NCI-H524 (cell line): Measurements from ENCODE around the gene ARHGAP24.
"Not testable (repeated sequence)": the region's sequence is repeated elsewhere in the genome, so short reads cannot be mapped to it uniquely, and the experiment has no call there.

Experiments used
- DNase-seq, 2 experiments: peaks; one replicate each; lab custom pipeline; 2025; lab: John Stamatoyannopoulos, UW

ARHGAP24 gene

DNA sequence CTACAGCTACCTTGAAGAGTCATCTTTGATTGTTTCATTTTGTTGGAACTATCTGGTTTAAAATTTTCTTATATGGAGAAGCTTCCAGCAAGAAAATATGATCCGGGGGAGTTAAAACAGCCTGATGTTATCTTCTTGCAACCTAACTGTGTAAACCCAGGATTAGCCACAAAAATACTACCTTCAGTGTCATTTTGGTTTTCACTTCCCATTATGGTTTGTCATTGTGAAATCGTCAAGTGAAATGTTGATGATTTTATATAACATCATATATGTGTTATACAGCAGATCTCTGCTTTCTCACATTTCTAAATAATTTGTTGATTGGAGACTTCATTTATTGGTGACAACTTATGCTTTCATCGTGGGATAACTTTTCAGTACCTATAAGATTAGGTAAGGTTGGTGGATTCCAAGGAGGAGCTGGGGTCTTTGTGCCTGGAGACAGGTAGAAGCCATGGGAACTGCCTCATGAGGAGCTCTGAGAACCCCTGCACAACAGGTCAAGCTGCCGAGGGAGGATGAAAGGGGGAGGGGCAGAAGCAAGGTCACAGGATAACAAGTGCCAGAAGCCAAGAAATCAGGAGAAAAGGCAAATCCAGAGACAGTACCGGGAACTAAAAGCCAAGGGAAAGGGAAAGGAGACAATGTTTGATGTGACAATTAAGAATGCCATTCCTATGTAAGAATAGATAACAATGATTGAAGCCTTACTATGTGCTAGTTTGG lies 7.2 kb downstream of the ARHGAP24 start:
- DNase-seq = no peak

DNA sequence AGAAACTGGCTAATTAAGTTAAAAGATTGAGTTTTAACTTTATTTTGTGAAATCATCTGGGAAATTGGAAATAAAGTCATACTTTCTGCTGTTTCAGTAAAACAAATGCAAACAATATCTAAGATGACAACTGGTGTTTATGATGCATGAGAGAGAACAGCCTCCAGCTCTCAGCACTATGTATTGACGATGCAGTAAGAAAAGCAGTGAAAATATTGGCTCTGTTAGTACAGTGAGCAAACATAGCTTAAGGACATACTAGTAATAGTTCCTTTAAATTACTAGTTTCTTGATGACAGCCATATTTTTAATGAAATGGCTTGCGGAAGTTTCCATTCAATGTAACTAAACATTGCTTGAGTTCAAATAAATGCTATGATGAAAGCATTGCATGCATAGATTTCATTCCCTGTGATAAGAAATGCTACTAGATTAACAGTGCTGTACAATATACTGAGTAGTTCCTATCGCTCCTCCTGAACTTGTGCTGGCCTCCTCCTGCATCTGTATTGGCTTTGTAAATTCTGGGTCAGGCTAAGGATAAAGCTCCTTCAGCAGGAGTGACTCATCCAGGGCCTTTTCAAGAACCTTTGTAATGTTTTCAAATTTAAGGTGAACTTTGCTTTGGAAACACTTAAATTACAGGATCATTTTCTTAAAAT lies 11.6 kb downstream of the ARHGAP24 start:
- DNase-seq = no peak

DNA sequence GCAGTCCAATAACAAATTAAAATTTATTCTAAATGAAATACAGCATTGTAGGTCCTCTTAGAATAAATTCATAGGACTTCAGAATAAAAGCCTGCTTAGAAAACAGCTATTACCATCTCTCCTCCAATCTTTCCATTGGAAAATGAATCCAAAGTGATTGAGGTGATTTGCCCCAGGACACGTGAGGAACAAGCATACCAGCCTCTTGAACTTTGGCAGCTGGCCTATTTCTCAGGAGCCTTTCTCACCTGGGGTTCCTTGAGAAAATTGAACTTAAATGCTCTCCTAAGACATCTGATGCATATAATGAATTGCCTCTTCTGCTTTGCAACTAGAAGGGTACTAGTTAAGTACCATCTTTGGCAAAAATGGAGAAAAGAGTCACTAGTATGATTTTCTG lies 13.5 kb downstream of the ARHGAP24 start:
- peak in 1 of 2 experiments; percentile 1 for DNase-seq

DNA sequence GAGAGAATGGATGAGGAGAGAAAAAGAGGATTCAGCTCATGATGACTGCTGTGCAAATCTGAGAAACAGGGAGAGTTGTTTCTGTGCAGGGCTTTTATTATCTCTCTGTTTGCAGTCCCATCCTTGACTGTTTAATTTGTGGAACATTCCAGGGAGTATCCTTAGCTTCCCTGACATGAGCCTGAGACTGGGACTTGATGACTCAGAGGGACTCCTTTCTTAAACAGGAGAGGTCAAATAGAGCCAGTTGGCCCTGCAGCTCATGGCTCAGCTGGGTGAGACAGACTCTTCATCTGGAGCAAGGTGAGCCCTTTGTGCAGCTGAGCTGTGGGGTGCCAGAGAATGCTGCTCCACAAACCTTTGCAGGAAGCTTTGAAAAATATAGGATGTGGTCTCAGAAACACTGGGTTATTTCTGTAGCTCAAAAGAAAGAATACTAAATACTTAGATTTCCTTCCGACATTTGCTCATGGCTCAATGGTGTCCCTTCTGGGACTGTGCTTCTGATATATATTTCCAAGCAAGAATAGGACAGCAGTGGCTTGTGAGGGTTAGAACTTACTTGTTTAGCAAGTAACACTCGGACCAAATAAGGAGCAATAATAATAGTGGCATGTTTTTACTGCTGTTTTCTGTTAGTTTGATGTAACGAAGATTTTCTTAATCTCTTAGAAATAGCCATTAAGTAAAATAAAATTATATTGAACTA lies 14.5 kb downstream of the ARHGAP24 start:
- no peak for DNase-seq

DNA sequence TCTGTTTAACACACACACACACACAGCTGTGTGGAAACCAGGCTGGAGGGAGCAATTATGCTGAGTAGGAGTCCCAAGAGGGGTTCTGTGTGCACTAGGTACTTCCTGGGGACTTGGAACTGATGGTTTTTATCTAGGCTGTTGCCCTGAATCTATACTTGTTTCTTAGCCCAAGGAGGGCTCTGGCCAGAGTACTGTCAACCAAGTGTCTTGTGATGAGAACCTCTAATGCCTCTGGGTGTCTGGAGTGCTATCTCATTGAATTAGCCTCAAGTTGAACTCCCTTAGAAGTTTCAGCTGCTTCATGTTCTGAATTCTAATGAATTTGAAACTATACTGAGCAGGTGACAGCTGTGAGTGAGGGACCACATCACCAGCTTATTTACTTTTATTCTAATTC lies 16.6 kb downstream of the ARHGAP24 start:
- peak in 1 of 2 experiments; percentile 17 for DNase-seq

GRCh38 chr4:85492336-85492735 lies 17.4 kb downstream of the ARHGAP24 start:
- no peak for DNase-seq

DNA sequence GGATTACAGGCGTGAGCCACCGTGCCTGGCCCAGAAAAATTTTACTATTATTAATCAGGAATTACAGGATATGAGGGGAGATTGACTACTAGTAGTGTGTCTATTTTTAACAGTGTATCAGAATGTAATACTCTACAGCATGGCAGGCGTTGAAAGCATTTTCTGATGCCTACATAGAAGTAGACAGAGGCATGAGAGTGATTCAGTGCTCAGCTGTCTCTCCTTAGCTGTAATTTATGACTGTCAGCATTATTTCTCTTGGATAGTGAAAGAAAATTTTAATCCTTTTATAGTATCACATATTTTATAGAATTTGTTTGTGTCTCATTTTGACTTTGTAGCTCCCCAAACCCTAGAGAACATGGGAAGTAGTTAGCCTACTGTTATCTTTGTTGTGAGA lies 20.7 kb downstream of the ARHGAP24 start:
- no peak for DNase-seq

DNA sequence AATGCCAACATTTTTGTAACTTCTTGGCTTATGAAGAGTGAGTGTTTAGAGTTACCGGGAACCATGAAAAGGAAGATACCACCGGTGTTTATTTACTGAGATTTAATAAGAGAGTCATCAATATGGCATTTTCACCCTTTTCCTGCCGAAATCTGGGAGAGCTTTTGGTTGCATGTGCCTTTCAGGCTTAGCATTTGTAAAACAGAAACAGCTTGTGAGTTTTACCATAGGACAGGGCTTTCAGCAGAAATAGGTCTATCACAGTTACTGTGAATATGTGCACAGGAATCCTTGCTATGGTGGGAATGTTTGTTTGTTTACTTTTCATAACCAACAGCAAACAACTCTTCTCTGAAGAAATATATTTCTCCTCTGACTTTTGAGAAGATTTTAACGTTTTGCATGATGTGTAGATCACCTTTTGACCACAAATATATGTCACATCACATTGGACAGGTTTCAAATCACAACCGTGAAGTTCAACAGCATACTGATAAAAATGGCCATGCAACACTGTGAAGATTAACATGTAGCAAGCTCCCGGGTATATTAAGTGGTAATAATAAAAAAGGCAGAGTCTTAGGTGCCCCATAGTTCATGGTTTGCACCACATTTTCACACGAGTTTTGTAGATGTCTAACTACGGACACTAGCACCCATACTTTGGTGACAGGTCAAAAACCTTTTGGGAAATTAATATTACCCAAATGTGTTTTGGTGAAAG lies 21.3 kb downstream of the ARHGAP24 start:
- no peak for DNase-seq

DNA sequence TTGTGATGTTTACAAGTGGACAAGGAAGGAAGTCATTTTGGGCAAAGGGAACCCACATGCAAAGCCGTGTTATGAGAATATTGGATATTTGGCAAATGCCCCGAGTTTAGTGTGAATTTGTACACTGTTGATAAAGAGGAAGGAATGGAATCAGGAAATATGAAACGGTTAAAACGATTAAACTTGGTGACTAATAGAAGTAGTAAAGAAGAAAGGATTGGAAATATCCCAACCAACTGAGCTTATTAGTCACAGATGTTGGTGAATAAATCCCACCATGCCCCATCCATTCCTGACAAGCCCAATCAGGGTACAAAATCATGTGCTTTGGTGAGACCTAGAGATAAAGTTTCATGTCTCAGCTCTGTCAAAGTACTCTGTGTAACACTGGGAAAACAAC lies 22.0 kb downstream of the ARHGAP24 start:
- DNase-seq = no peak

DNA sequence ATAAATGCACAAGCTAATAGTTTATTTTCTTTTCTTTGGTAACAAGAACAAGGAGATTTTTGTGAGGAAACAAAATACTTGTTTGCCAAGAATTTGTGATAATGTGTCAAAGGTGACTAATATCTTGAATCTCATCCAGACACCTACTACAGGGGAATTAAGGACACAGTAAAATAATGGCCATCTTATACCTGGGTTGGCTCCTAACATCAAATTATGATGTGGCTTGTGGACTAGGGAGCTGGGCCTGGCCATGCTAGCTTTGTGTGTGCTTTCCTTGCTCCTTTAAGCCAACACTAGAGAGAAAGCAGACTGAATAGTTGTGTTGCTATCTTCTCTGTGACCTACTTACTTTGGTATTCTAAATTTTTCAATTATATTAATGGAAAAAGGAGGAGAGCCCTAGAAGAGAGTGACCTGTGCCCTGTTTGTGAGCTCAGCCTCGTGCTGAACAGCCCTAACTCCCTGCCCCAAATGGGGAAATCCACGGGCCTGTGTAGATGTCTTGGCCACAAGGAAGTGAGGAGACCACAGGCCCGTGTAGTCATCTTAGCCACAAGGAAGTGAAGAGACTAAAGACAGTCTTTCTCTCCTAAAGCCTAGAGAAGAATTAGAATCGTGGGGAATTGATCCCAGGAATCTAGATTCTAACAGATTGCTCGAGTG lies 23.3 kb downstream of the ARHGAP24 start:
- no peak for DNase-seq

- no peak for DNase-seq
These were observed 24.6 kb downstream of the ARHGAP24 start for GRCh38 chr4:85499573-85499972.

DNA sequence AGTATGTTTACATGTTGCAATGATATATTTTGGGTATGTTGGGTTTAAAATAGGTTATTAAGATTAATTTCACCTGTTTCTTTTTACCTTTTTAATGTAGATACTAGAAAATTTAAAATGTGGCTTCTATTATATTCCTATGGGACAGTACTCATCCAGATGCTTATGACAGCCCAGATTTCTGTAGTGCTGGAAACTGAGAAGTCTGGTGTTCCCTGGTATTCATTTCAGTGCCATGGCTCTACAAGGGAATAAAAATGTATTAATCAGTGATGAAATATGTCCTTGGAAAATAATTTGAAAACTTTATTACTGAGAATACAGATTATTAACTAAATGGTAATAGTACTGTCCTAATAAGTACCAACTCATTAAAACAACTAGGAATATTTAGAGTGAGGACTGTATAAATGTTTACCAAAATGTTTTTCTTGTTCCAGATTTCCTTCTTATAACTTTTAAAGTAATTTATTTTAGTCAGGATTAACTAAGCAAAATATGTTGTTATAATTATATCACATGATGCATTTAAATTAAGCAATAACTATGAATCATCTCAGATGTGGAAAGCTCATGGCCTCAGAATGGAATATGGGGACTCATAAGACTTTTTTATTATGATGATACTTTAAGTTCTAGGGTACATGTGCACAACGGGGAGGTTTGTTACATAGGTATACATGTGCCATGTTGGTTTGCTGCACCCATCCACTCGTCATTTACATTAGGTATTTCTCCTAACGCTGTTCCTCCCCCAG lies 25.3 kb downstream of the ARHGAP24 start:
- DNase-seq = no peak

DNA sequence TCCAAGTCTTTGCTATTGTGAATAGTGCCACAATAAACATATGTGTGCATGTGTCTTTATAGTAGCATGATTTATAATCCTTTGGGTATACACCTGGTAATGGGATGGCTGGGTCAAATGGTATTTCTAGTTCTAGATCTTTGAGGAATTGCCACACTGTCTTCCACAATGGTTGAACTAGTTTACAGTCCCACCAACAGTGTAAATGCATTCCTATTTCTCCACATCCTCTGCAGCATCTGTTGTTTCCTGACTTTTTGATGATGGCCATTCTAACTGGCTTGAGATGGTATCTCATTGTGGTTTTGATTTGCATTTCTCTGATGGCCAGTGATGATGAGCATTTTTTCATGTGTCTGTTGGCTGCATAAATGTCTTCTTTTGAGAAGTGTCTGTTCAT lies 26.2 kb downstream of the ARHGAP24 start:
- not testable (repeated sequence) for DNase-seq

- DNase-seq = no peak
These were observed 33.7 kb downstream of the ARHGAP24 start for GRCh38 chr4:85508654-85509053.

DNA sequence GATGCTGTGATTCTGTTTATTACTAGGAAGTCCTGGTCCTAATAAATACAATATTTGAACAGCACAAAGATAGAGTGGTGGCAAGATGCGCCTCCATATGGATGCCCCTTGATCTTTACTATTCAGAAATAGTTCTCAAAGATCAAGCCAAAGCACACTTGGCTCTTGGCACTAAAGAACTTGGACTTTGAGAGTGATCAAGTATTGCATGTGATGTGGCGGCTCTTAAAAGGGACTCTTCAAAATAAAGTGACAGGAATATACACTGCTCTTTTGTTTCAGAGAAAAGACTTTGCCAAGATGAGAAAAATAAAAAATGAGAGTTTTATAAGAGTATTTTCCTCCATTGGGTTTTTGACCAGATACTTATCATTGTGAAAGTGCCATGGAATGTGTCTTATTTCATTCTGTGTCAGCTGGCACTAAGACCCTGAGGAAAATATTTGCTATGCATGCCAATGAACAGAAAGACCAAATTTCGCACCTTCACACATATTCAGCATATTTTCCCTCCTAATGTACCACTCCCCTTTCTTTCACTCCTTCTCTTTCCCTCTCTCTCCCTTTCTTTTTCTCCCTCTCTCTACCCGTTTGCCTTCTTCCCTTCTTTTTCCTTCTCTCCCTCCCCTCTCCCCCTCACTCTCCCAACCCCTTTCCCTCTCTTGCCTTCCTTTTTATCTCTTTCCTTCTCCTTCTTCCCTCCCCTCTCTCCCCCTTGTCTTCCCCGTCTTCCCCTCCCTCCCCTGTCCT lies 35.1 kb downstream of the ARHGAP24 start:
- DNase-seq = no peak

- DNase-seq = no peak
These were observed 35.7 kb downstream of the ARHGAP24 start for GRCh38 chr4:85510632-85510984.

- no peak for DNase-seq
These were observed 37.7 kb downstream of the ARHGAP24 start for GRCh38 chr4:85512446-85513205.

GRCh38 chr4:85514117-85514516 lies 39.2 kb downstream of the ARHGAP24 start:
- no peak for DNase-seq

DNA sequence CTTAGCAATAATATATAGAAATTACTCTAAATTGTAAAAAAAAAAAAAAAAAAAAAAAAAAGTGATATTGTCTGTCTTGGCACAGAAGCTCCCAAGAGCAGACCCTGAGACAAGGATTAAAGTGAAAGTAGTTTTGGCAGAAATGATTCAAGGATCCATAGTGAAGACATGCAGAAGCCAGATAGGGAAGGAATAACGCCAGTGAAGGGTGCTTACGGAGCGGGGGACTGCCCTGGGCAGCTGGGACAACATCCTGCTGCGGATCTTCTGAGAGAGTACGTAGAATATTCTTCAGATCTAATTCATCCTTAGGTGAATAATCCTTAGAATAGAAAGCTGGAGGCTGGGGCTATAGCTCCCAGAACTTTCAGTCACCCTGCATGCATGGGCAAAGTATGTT lies 39.8 kb downstream of the ARHGAP24 start:
- no peak for DNase-seq

DNA sequence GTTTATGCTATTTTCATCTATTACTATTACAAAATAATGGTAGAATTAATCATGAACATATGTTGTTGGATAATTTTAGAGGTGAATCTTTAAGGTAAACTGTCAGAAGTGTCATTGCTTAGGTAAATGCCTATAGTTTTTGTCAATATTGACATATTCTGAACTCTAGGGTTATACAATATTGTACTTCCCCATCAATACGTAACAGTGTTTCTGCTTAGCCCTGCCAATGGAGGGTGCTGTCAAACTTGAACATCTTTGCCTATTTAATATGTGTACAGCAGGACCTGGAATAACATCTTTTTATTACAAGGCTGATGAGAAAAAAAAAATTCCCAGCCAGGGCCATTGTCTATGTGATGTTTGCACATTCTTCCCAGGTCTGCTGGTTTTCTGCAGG lies 40.8 kb downstream of the ARHGAP24 start:
- no peak for DNase-seq
